ENCODE results near the gene SORL1. TPM values are rescaled to one million over a fixed set of nuclear protein-coding genes. Genes with fewer than 3 reads are reported as not detected.

The SORL1 gene
- total RNA-seq, 1 donor from 2014 or later: 46.0 TPM

DNA sequence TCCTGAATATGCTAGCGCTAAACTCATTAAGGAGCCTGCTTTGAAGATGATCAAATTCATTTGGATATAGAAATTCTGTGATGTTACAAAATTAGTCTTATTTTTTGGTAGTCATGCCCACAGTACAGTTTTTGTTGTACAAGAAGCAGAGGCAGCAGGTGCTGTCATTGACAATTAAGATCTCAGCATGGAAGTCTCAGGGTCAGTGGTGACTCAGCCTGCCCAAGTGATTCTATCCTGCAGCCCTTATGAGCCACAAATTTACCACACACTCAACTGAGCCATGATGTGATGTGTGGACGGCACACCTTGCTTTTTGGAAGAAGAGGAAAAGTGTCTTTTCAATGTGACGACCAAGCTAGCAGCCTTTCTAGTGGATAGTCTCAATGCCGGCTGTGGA lies 154.2 kb downstream of the SORL1 start:
- TF ChIP-seq EZH2phosphoT487 (IDR thresholded peaks at IDR 0.05): no peak
- H3K27ac ChIP-seq: no peak overlapping the region
- DNase-seq (ENCODE audit: low spot score): no peak
- H3K4me2 ChIP-seq: no peak overlapping the region
- Mint-ChIP-seq H3K27ac (no peak overlapping the region), H3K9me3 (peaks cover 3% of the 10 kb centered on the region), H3K4me1 (peaks cover 2% of the 10 kb centered on the region), H3K4me3 (no peak overlapping the region), H3K27me3 (ENCODE audit: insufficient read depth, low read depth) (peaks cover 4% of the 10 kb centered on the region), H3K36me3 (peaks cover 26% of the 10 kb centered on the region)
- no peaks in the 10 kb centered on the region for H3F3A ChIP-seq (ENCODE audit: low read depth)
- H3K4me3 ChIP-seq: no peak overlapping the region
- H2AFZ ChIP-seq (replicated peaks): no peak overlapping the region
- no peaks in the 10 kb centered on the region for H3K27me3 ChIP-seq
- H3K9me3 ChIP-seq (ENCODE audit: low read depth): no peaks in the 10 kb centered on the region
- H4K20me1 ChIP-seq (ENCODE audit: low read depth): no peaks in the 10 kb centered on the region
- no peaks in the 10 kb centered on the region for H3K36me3 ChIP-seq
- no peaks in the 10 kb centered on the region for H3K4me1 ChIP-seq
- no peak overlapping the region for H3K9ac ChIP-seq
- H3K79me2 ChIP-seq (ENCODE audit: low read depth): no peaks in the 10 kb centered on the region

DNA sequence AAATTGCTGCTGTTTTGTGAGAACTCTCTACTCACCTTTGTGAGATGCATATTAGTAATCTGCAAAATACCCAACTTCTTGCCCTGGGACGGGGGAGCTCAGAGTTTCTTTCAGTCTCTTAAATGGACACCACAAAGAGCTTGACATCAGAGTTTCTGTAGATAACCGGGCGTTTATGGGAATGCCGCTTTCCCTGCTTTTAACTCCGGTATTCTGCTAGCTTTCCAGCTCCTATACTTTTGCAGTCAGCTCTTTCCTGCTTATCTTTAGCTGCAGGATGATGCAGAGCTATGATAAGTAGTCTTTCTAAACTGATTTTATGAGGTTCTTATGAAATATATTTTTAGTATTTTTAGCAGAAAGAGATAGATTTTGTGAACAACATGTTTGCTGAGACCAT lies 155.2 kb downstream of the SORL1 start:
- H3K79me2 ChIP-seq (ENCODE audit: low read depth): no peaks in the 10 kb centered on the region
- no peaks in the 10 kb centered on the region for H3F3A ChIP-seq (ENCODE audit: low read depth)
- no peak overlapping the region for H3K9ac ChIP-seq
- TF ChIP-seq EZH2phosphoT487 (IDR thresholded peaks at IDR 0.05) (no peak), CTCF (IDR thresholded peaks at IDR 0.05) (no peak), EZH2 (IDR thresholded peaks at IDR 0.05) (no peak)
- no peaks in the 10 kb centered on the region for H3K36me3 ChIP-seq
- Mint-ChIP-seq H3K27me3 (ENCODE audit: insufficient read depth, low read depth) (peaks cover 4% of the 10 kb centered on the region), H3K27ac (no peak overlapping the region), H3K9me3 (peaks cover 3% of the 10 kb centered on the region), H3K36me3 (peaks cover 26% of the 10 kb centered on the region), H3K4me3 (no peak overlapping the region), H3K4me1 (peaks cover 2% of the 10 kb centered on the region)
- no peaks in the 10 kb centered on the region for H4K20me1 ChIP-seq (ENCODE audit: low read depth)
- H3K4me3 ChIP-seq: no peak overlapping the region
- H3K4me1 ChIP-seq: no peaks in the 10 kb centered on the region
- no peak overlapping the region for H3K27ac ChIP-seq
- no peak for DNase-seq (ENCODE audit: low spot score)
- H3K27me3 ChIP-seq: no peaks in the 10 kb centered on the region
- no peak overlapping the region for H2AFZ ChIP-seq (replicated peaks)
- H3K9me3 ChIP-seq (ENCODE audit: low read depth): no peaks in the 10 kb centered on the region
- H3K4me2 ChIP-seq: no peak overlapping the region

- Mint-ChIP-seq H3K4me3 (no peak overlapping the region), H3K36me3 (peaks cover 26% of the 10 kb centered on the region), H3K9me3 (peaks cover 3% of the 10 kb centered on the region), H3K4me1 (peaks cover 2% of the 10 kb centered on the region), H3K27me3 (ENCODE audit: insufficient read depth, low read depth) (peaks cover 4% of the 10 kb centered on the region), H3K27ac (no peak overlapping the region)
- no peak overlapping the region for H3K27ac ChIP-seq
- no peaks in the 10 kb centered on the region for H3K9me3 ChIP-seq (ENCODE audit: low read depth)
- H3K9ac ChIP-seq: no peak overlapping the region
- DNase-seq (ENCODE audit: low spot score): no peak
- TF ChIP-seq CTCF (IDR thresholded peaks at IDR 0.05): no peak
- no peak for TF ChIP-seq EZH2 (IDR thresholded peaks at IDR 0.05)
- no peak for TF ChIP-seq EZH2phosphoT487 (IDR thresholded peaks at IDR 0.05)
- H3F3A ChIP-seq (ENCODE audit: low read depth): no peaks in the 10 kb centered on the region
- H2AFZ ChIP-seq (replicated peaks): no peak overlapping the region
- no peaks in the 10 kb centered on the region for H4K20me1 ChIP-seq (ENCODE audit: low read depth)
- no peaks in the 10 kb centered on the region for H3K36me3 ChIP-seq
- no peaks in the 10 kb centered on the region for H3K27me3 ChIP-seq
- H3K4me3 ChIP-seq: no peak overlapping the region
- no peaks in the 10 kb centered on the region for H3K79me2 ChIP-seq (ENCODE audit: low read depth)
- no peak overlapping the region for H3K4me2 ChIP-seq
- no peaks in the 10 kb centered on the region for H3K4me1 ChIP-seq
Measured at GRCh38 chr11:121608545-121609098, 156.5 kb downstream of the SORL1 start.

- Histone ChIP-seq H3K9me3 (ENCODE audit: low read depth) (no peaks in the 10 kb centered on the region), H3K27me3 (no peaks in the 10 kb centered on the region), H2AFZ (replicated peaks) (no peak overlapping the region), H3K79me2 (ENCODE audit: low read depth) (no peaks in the 10 kb centered on the region), H3K4me1 (no peaks in the 10 kb centered on the region), H3K9ac (no peak overlapping the region), H3K4me3 (no peak overlapping the region), H3K36me3 (no peaks in the 10 kb centered on the region), H4K20me1 (ENCODE audit: low read depth) (no peaks in the 10 kb centered on the region), H3K4me2 (no peak overlapping the region), H3F3A (ENCODE audit: low read depth) (no peaks in the 10 kb centered on the region), H3K27ac (no peak overlapping the region)
- peaks cover 28% of the 10 kb centered on the region for H3K36me3 Mint-ChIP-seq
- no peak for DNase-seq (ENCODE audit: low spot score)
- H3K9me3 Mint-ChIP-seq: peaks cover 3% of the 10 kb centered on the region
- H3K27me3 Mint-ChIP-seq (ENCODE audit: insufficient read depth, low read depth): peaks cover 4% of the 10 kb centered on the region
- no peak overlapping the region for H3K4me3 Mint-ChIP-seq
- no peak overlapping the region for H3K27ac Mint-ChIP-seq
- no peak for TF ChIP-seq CTCF (IDR thresholded peaks at IDR 0.05)
- TF ChIP-seq EZH2phosphoT487 (IDR thresholded peaks at IDR 0.05): no peak
- no peak for TF ChIP-seq EZH2 (IDR thresholded peaks at IDR 0.05)
- peaks cover 2% of the 10 kb centered on the region for H3K4me1 Mint-ChIP-seq
Measured at GRCh38 chr11:121610706-121611105, 158.6 kb downstream of the SORL1 start.
